NT2/D1 (cell line): ENCODE measurements around the gene ZNF350.
"Not testable (repeated sequence)": the region's sequence is repeated elsewhere in the genome, so short reads cannot be mapped to it uniquely, and the experiment has no call there.

Source experiments
- SUZ12 ChIP-seq: IDR thresholded peaks from 2 replicates; pipeline ENCODE4 v1.6.1; 2011; ENCODE audit not compliant: insufficient read length, insufficient read depth; ENCODE audit errors: extremely low read depth
- YY1 ChIP-seq: IDR thresholded peaks from 2 replicates; pipeline ENCODE4 v1.6.1; 2011; ENCODE audit not compliant: insufficient read length, insufficient read depth
- ZNF274 ChIP-seq: IDR thresholded peaks from 2 replicates; pipeline ENCODE4 v1.6.1; 2011; ENCODE audit warnings: mild to moderate bottlenecking, low read depth, low read length

GRCh38 chr19:51960621-51961233 lies 25.9 kb downstream of the ZNF350 start:
- TF ChIP-seq YY1, ZNF274, SUZ12: not testable (repeated sequence)
